Tibial nerve (tissue), 4 donors: ENCODE data around the gene TSHZ2.

Experiments
- CTCF ChIP-seq, 5 experiments: fragments of 200-600 bp in 3 of 5; fragments of 450-650 bp in 2 of 5; sonication (generic) in 3 of 5; IDR thresholded peaks; one replicate each; pipeline ENCODE4 v1.5.1; 2016 to 2019; ENCODE audit warnings: antibody characterized with exemption in 5 of 5, mild to moderate bottlenecking in 3 of 5, moderate library complexity in 2 of 5
- EP300 ChIP-seq, 2 donors: sonication (generic); formaldehyde crosslinking; IDR thresholded peaks; one replicate each; pipeline ENCODE4 v1.6.1; 2017; ENCODE audit warnings: antibody characterized with exemption in 2 of 2, mild to moderate bottlenecking in 1 of 2
- POLR2A ChIP-seq, 2 donors: fragments of 450-650 bp; IDR thresholded peaks; one replicate each; pipeline ENCODE4 v1.6.1; 2017; ENCODE audit warnings: antibody characterized with exemption in 2 of 2, mild to moderate bottlenecking in 2 of 2, moderate library complexity in 2 of 2

GRCh38 chr20:53255102-53255710 is 283.0 kb downstream of the TSHZ2 start:
- TF ChIP-seq CTCF (IDR thresholded peaks at IDR 0.05), result no peak
- TF ChIP-seq POLR2A (IDR thresholded peaks at IDR 0.05), result no peak
- no peak for TF ChIP-seq EP300 (IDR thresholded peaks at IDR 0.05)
